Psoas muscle (tissue), 8 donors: Measurements from ENCODE around the gene AURKAIP1. TPM values are rescaled to one million over a fixed set of nuclear protein-coding genes. Genes with fewer than 3 reads are reported as not detected.

Source experiments
- ATAC-seq, 4 donors: fragments of 200-7000 bp; cut with Tn5 transposase; one replicate each; pipeline ENCODE4 v1.9.1; 2020; ENCODE audit warnings: moderate library complexity in 3 of 4, mild to moderate bottlenecking in 2 of 4
- DNase-seq, 2 donors: peaks; one replicate each; pipeline ENCODE4 v3.0.0-alpha.2; 2020
- H3K27ac ChIP-seq: fragments of 200-600 bp; one replicate; pipeline ENCODE4 v1.8.0; 2022
- H3K27me3 ChIP-seq, 3 donors: fragments of 200-600 bp in 1 of 3; one replicate each; pipeline versions ENCODE4 v1.6.1 to v1.8.0; 2013 to 2022; ENCODE audit warnings: low read length in 2 of 3, mild to moderate bottlenecking in 2 of 3, moderate library complexity in 1 of 3; ENCODE audit not compliant: insufficient read depth in 3 of 3
- H3K36me3 ChIP-seq, 2 donors: fragments of 200-600 bp in 1 of 2; one replicate each; pipeline versions ENCODE4 v1.6.1 to v1.8.0; 2013 to 2022; ENCODE audit warnings: low read depth in 1 of 2, mild to moderate bottlenecking in 1 of 2, moderate library complexity in 1 of 2; ENCODE audit not compliant: insufficient read depth in 1 of 2
- H3K4me1 ChIP-seq: fragments of 200-600 bp; one replicate; pipeline ENCODE4 v1.8.0; 2022
- H3K4me3 ChIP-seq: fragments of 200-600 bp; one replicate; pipeline ENCODE4 v1.8.0; 2022; ENCODE audit warnings: mild to moderate bottlenecking
- H3K9me3 ChIP-seq: fragments of 200-600 bp; one replicate; pipeline ENCODE4 v1.8.0; 2022
- WGBS, 3 donors: extraction: QIAGEN DNeasy Blood & Tissue Kit; methylation state at CpG; one replicate each; pipeline versions ENCODE4 v1.1.6 to v1.1.7; 2013; 5-methylcytosine and 5-hydroxymethylcytosine counted together
- intact Hi-C, 2 donors: fragments of 100-400 bp; cut with DNase I; formaldehyde crosslinking; loops; one replicate each; pipeline versions ENCODE4 v1.11.0 to v1.14.2; 2022
- polyA plus RNA-seq, 3 donors: library from polyadenylated mRNA; stranded (reverse); fragments of 200-250 nt; gene quantifications; one replicate each; pipeline ENCODE4 v1.2.3, GENCODE V29; 2013
- total RNA-seq, 4 donors: library from RNA; stranded (reverse); fragmentation: NEBNext Ultra II Directional in 2 of 4; extraction: Animal tissue kit (Norgen Biotek cat#: 25700) in 2 of 4; gene quantifications; one replicate each; pipeline versions ENCODE4 v1.2.1 to v1.2.4, GENCODE V29; 2021 to 2023
- TF ChIP-seq, protein P1 (sequence below): fragments of 200-600 bp; IDR thresholded peaks from one replicate; pipeline ENCODE4 v1.8.0; 2022; ENCODE audit warnings: antibody characterized with exemption
- donor health status: healthy with polysubstance abuse.
- donor health status: DM: no; HTN: no; CAD: no; lungs with moderate emphysema.
- donor health status: Bipolar disorder and iron deficiency.
- donor health status: healthy.
- donor health status: DM: yes; HTN: yes; CAD: no.
- donor health status: DM: no; HTN: no; CAD: no.
- donor health status: DM: no; HTN: no; CAD: no.
- donor health status: DM: yes; HTN: yes; CAD: no.

Gene AURKAIP1
- total and polyA plus RNA-seq, 7 donors: 180 to 534 (median 194) TPM

DNA sequence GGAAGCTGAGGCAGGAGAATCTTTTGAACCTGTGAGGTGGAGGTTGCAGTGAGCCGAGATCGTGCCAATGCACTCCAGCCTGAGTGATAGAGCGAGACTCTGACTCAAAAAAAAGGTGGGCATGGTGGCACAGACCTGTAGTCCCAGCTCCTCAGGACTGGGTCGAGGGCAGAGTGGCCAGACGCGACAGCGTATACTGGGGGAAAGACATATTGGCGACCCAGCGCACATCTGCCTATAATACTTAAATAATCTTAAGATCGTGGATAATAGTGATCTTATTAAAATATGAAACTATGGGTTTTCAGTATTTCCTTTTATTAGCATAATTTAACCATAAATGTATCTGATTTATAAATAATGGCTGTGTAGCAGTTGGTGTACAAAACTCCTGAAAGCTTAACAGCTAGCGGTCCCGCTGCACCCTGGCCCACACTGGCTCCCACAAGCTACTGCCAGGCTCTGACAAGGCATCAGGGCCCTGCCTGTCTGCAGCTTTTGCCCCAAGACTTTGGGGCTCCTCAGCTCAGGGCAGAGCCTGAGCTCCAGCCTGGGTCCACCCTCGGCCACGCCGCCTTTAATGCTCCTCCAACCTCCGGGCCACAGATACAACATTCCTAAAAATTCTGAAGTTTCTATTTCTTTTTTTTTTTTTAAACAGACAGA, 2.7 kb upstream of the AURKAIP1 start:
- H3K36me3 ChIP-seq: peaks cover 0 to 12% of the 10 kb centered on the region in 2 donors
- H3K4me1 ChIP-seq: peaks cover 22% of the 10 kb centered on the region
- H3K4me3 ChIP-seq: no peak overlapping the region
- DNase-seq (peak in 1 of 2 donors; percentile 41), ATAC-seq (no peak)
- 92 to 95% (median 94%) methylated on average over 16 of the region's 16 CpGs for WGBS, 3 donors
- no peaks in the 10 kb centered on the region for H3K27me3 ChIP-seq
- no peak overlapping the region for H3K27ac ChIP-seq
- TF ChIP-seq, protein P1, sequence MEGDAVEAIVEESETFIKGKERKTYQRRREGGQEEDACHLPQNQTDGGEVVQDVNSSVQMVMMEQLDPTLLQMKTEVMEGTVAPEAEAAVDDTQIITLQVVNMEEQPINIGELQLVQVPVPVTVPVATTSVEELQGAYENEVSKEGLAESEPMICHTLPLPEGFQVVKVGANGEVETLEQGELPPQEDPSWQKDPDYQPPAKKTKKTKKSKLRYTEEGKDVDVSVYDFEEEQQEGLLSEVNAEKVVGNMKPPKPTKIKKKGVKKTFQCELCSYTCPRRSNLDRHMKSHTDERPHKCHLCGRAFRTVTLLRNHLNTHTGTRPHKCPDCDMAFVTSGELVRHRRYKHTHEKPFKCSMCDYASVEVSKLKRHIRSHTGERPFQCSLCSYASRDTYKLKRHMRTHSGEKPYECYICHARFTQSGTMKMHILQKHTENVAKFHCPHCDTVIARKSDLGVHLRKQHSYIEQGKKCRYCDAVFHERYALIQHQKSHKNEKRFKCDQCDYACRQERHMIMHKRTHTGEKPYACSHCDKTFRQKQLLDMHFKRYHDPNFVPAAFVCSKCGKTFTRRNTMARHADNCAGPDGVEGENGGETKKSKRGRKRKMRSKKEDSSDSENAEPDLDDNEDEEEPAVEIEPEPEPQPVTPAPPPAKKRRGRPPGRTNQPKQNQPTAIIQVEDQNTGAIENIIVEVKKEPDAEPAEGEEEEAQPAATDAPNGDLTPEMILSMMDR: no peak
- no peaks in the 10 kb centered on the region for H3K9me3 ChIP-seq
- intact Hi-C loops: no loop called here

DNA sequence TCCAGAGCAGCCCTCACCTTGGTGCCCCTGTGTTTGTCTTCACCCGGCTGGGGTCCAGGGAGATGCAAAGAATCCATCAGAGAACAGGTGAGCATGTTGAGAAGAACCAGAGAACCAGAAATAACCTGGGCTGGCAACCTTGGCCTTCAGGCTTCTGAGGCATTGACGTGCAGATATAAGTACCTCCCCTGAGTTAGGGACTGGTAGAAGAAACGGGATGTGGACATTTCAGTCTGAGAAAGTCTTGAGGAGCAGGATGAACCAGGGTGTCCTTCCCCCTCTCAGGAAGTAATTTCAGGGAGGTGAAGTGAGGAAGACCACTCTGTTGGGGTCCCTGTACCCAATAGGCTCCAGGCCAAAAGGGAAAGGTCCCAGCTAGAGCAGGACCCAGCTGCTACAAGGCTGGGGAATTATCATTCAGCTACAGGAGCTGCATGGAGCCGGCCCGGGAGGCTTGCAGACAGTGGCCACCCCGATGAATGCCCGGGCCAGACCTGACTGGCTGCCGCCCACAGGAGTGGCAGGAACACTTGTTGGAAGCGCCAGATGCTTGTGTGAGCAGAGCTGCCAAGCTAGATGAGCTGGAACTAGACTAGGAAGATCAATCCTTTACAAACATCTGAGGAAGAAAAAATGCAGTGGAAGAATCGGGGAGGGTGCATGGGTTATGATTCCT, 1.7 kb upstream of the AURKAIP1 start:
- ATAC-seq: no peak
- Histone ChIP-seq H3K4me3 (no peak overlapping the region), H3K27me3 (no peaks in the 10 kb centered on the region), H3K36me3 (peaks cover 0 to 12% of the 10 kb centered on the region in 2 donors), H3K4me1 (peaks cover 31% of the 10 kb centered on the region), H3K9me3 (no peaks in the 10 kb centered on the region), H3K27ac (peak overlapping the region; percentile 1)
- TF ChIP-seq, protein P1: no peak
- WGBS, 3 donors: 60 to 71% (median 65%) methylated on average over 10 of the region's 10 CpGs
- DNase-seq: peak in 1 of 2 donors; percentile 49
- intact Hi-C loops: no loop called here

DNA sequence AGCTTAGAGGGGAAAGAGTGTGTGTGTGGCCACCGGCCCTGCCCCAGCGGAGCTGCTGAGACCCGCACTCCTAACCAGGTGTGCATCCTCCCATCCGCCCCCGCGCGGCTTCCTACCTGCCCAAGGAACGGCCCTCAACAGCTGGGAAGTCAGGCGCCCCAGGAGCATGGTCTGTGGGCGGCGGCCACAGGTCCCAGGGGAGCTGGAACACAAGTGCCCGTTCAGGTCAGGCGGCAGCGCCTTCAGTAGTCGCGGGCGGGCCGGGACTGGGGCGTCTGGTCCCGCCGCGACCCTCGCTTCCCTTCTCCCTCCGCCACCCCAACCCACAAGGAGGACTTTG, 448 bp downstream of the AURKAIP1 start:
- Histone ChIP-seq H3K4me3 (peak overlapping the region; percentile 87), H3K27me3 (no peaks in the 10 kb centered on the region), H3K36me3 (peaks cover 0 to 12% of the 10 kb centered on the region in 2 donors), H3K4me1 (peaks cover 32% of the 10 kb centered on the region), H3K27ac (peak overlapping the region; percentile 90), H3K9me3 (no peaks in the 10 kb centered on the region)
- intact Hi-C loops: loop anchor here in 1 of 2 donors (2.0 kb wide), 1 partner anchor 24 kb away; the partner anchor contains the start of gene CCNL2
- DNase-seq (peak; percentile 50 to 69), ATAC-seq (peak; percentile 0 to 11 (median 6))
- TF ChIP-seq, protein P1: no peak
- 0 to 1% (median 1%) methylated on average over 12 to 24 of the region's 24 CpGs for WGBS, 3 donors

DNA sequence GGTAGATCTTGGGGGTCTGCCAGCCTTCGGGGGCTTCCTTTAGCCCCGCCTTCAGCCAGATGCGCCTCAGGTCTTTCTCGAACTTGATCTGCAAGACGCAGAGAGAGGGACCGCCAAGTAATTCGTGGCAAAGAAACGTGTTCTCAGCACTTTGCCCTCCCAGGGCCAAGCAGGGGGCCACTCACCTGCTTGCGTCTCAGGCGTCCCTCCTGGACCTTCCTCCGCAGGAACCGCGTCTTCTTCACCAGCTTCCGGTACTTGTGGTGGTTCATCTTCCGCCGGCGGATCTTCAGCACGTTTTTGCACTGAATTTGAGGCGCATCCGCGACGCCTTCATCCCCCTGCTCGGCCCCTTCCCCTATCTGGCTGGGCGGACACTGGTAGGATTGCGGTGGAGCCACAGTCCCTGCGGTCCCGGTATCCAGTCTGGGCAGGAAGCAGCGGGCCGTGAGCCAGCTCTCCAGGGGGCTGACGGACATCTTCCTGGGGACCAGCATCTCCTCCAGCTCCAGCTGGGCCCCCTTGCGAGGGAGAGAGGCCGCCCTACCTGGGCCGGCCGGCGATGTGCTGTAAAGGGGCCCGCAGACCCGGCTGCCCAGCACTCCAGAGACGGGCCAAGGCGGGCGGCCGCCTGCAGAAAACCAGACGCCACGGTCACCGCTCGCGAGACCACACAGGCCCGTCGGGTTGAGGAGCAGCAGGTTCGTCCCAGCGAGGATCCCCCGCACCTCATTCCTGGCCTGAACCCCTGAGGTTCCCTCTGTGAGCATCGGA, 1.0 kb downstream of the AURKAIP1 start:
- peak overlapping the region; percentile 90 for H3K27ac ChIP-seq
- 47 to 48% (median 47%) methylated on average over 48 to 52 of the region's 52 CpGs for WGBS, 3 donors
- H3K27me3 ChIP-seq: no peaks in the 10 kb centered on the region
- H3K4me1 ChIP-seq: peaks cover 32% of the 10 kb centered on the region
- DNase-seq (peak in 1 of 2 donors; percentile 59), ATAC-seq (no peak)
- intact Hi-C loops: loop anchor here in 1 of 2 donors (2.0 kb wide), 2 partner anchors 25 kb away; partner anchors contain the start of genes CCNL2 and DVL1
- TF ChIP-seq, protein P1: no peak
- H3K36me3 ChIP-seq: peaks cover 0 to 12% of the 10 kb centered on the region in 2 donors
- peak overlapping the region; percentile 87 for H3K4me3 ChIP-seq
- H3K9me3 ChIP-seq: no peaks in the 10 kb centered on the region
